Epithelial cell of proximal tubule (primary cell): ENCODE results near the gene MBD6. TPM values are rescaled to one million over a fixed set of nuclear protein-coding genes. Genes with fewer than 3 reads are reported as not detected.

Experiments used
- DNase-seq: peaks from one replicate; pipeline ENCODE4 v3.0.0-alpha.2; 2011; ENCODE audit warnings: low read depth
- H3K4me3 ChIP-seq: 2 replicates; pipeline ENCODE4 v1.5.1; 2011; ENCODE audit warnings: low read depth, mild to moderate bottlenecking, low read length
- CTCF ChIP-seq: conservative IDR thresholded peaks from 2 replicates; pipeline ENCODE4 v1.5.1; 2012; ENCODE audit warnings: low read depth, mild to moderate bottlenecking, low read length
- total RNA-seq: library from RNA; depleted of rRNA; stranded (reverse); fragments of >200 nt; gene quantifications from 2 replicates; pipeline ENCODE4 v1.2.3, GENCODE V29; 2015

The MBD6 gene
- total RNA-seq, 1 donor from 2014 or later: 6.3 TPM

DNA sequence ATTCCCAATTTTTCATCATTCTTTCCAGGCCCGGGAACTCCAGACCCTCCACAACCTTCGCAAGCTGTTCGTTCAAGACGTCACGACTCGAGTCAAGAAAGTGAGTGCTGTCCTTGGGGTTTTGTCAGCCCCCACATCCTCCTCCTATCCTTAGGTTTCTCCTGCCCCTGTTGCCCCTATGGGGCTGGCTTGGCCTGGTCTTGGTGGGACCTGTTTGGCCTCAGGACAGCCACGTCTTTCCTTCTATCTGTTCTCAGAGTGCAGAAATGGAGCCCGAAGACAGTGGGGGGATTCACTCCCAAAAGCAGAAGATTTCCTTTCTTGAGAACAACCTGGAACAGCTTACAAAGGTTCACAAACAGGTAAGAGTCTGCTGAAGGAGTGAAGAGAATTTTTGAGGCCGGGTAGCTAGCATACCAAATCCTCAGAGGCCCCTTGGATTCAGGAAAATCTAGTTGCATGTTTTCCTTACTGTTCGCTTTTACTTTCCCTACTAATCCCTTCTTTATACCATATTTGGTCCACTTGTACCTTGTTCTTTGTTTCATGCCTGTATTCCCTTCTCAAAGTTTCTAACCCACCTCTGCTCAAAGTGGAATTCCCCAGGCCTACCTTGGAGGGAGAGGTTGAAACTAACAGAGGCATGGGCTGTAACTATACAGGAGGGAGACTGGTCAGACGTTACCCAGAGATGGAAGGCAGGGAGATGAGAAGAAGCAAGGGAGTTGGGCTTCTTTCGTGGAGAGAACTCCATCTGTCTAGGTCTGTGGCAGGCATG lies 55.5 kb downstream of the MBD6 start:
- DNase-seq: no peak
- no peak for TF ChIP-seq CTCF

GRCh38 chr12:57579011-57579410 lies 56.4 kb downstream of the MBD6 start:
- no peak for DNase-seq
- no peak for TF ChIP-seq CTCF
- H3K4me3 ChIP-seq: no peak overlapping the region

More for the DNA sequence above, 55.5 kb downstream of the MBD6 start:
- no peak overlapping the region for H3K4me3 ChIP-seq

Other genes with a start within 250 kb of the MBD6 start
- 10.5 and 12.5 TPM in 2 replicates for gene R3HDM2, start 91.8 kb upstream of the MBD6 start, total RNA-seq
- gene INHBC, start 88.0 kb upstream of the MBD6 start, total RNA-seq: not detected in 2 replicates
- gene INHBE, start 67.5 kb upstream of the MBD6 start, total RNA-seq: 0.29 TPM in 1 of 2 replicates, not detected in the other
- 0.51 TPM in 1 of 2 replicates, not detected in the other for gene GLI1, start 63.0 kb upstream of the MBD6 start, total RNA-seq
- gene ARHGAP9, start 43.0 kb upstream of the MBD6 start, total RNA-seq: 0.29 and 1.2 TPM in 2 replicates
- gene MARS1, start 34.8 kb upstream of the MBD6 start, total RNA-seq: 107 and 151 TPM in 2 replicates
- gene DDIT3, start 2.3 kb upstream of the MBD6 start, total RNA-seq: 13.5 and 20.2 TPM in 2 replicates
- gene DCTN2, start 24.4 kb downstream of the MBD6 start, total RNA-seq: 140 and 202 TPM in 2 replicates
- 0.46 and 0.51 TPM in 2 replicates for gene KIF5A, start 27.2 kb downstream of the MBD6 start, total RNA-seq
- gene PIP4K2C, start 68.4 kb downstream of the MBD6 start, total RNA-seq: 34.2 and 46.6 TPM in 2 replicates
- gene DTX3, start 82.0 kb downstream of the MBD6 start, total RNA-seq: 8.0 and 8.1 TPM in 2 replicates
- 1.3 and 6.2 TPM in 2 replicates for gene ARHGEF25, start 88.6 kb downstream of the MBD6 start, total RNA-seq
- gene B4GALNT1, start 110.4 kb downstream of the MBD6 start, total RNA-seq: 0.14 and 0.69 TPM in 2 replicates
- 92.7 and 101 TPM in 2 replicates for gene OS9, start 171.3 kb downstream of the MBD6 start, total RNA-seq
- under 0.01 TPM in 1 of 2 replicates, not detected in the other for gene AGAP2, start 215.9 kb downstream of the MBD6 start, total RNA-seq
- 31.6 and 40.4 TPM in 2 replicates for gene TSPAN31, start 222.2 kb downstream of the MBD6 start, total RNA-seq
- gene CDK4, start 229.5 kb downstream of the MBD6 start, total RNA-seq: 178 and 363 TPM in 2 replicates
- gene MARCHF9, start 232.3 kb downstream of the MBD6 start, total RNA-seq: 4.5 and 4.7 TPM in 2 replicates
- 0.87 and 3.6 TPM in 2 replicates for gene CYP27B1, start 244.3 kb downstream of the MBD6 start, total RNA-seq
- 27.3 and 43.2 TPM in 2 replicates for gene METTL1, start 249.3 kb downstream of the MBD6 start, total RNA-seq
- 4.2 and 11.2 TPM in 2 replicates for gene EEF1AKMT3, start 249.8 kb downstream of the MBD6 start, total RNA-seq